ENCODE data around the gene TK2. TPM values are rescaled to one million over a fixed set of nuclear protein-coding genes. Genes with fewer than 3 reads are reported as not detected.
A peak's percentile ranks its signal among the peaks of the same experiment; 100 is the strongest.

Gene TK2
- polyA plus RNA-seq, 3 donors = 29.8 to 38.9 (median 32.4) TPM

- no peaks in the 10 kb centered on the region for H3K27me3 ChIP-seq (ENCODE audit: control insufficient read depth in 2 of 2, insufficient read depth in 2 of 2, low read length in 2 of 2)
- no peak overlapping the region for H3K27ac ChIP-seq (ENCODE audit: low read depth in 1 of 2, low read length in 2 of 2)
- no peak for TF ChIP-seq CTCF (IDR thresholded peaks at IDR 0.05)
- H3K79me2 ChIP-seq (ENCODE audit: insufficient read depth, low read length) = no peaks in the 10 kb centered on the region
- H3K9ac ChIP-seq (ENCODE audit: insufficient read depth, low read length, poor library complexity, severe bottlenecking) = no peak overlapping the region
- H3K4me1 ChIP-seq (ENCODE audit: control insufficient read depth in 1 of 2, insufficient read depth in 2 of 2, low read length in 2 of 2) = peaks cover 8% of the 10 kb centered on the region in 2 donors
- H2AFZ ChIP-seq (ENCODE audit: insufficient read depth, low read depth, low read length, poor library complexity, severe bottlenecking) = no peak overlapping the region
- H3K4me3 ChIP-seq (replicated peaks in 1 of 3; ENCODE audit: low read depth in 2 of 3, low read length in 3 of 3) = no peak overlapping the region
- peak in 2 of 3 donors; percentile 8 to 25 for DNase-seq
- WGBS (ENCODE audit: insufficient coverage) = 3% methylated on average over 3 of the region's 4 CpGs
- intact Hi-C loops (cut with micrococcal nuclease) = loop anchor here in 1 of 2 donors (5.0 kb wide), 2 partner anchors 78 to 113 kb away; partner anchors contain the start of genes CKLF and TK2
- H3K27ac Mint-ChIP-seq = no peak overlapping the region
- H3K4me3 Mint-ChIP-seq = no peak overlapping the region
- H3K36me3 ChIP-seq (replicated peaks in 1 of 2; ENCODE audit: control insufficient read depth in 1 of 2, insufficient read depth in 2 of 2, low read length in 2 of 2) = no peaks in the 10 kb centered on the region
- no peaks in the 10 kb centered on the region for H3K9me3 ChIP-seq (replicated peaks in 1 of 2; ENCODE audit: control insufficient read depth in 1 of 2, insufficient read depth in 1 of 2, low read length in 2 of 2)
- H4K20me1 ChIP-seq (ENCODE audit: insufficient read depth, low read length) = no peaks in the 10 kb centered on the region
- no peak overlapping the region for H3K4me2 ChIP-seq (replicated peaks; ENCODE audit: extremely low read depth, low read length, poor library complexity, severe bottlenecking)
- peaks cover 7 to 22% (median 13%) of the 10 kb centered on the region in 3 donors for H3K27me3 Mint-ChIP-seq (ENCODE audit: low read depth in 3 of 3)
- peaks cover 14% of the 10 kb centered on the region for H3K4me1 Mint-ChIP-seq
- H3K36me3 Mint-ChIP-seq = no peaks in the 10 kb centered on the region
- H3K9me3 Mint-ChIP-seq = peaks cover 0 to 2% (median 0%) of the 10 kb centered on the region in 7 donors
Observed at GRCh38 chr16:66474750-66475199, 75.1 kb downstream of the TK2 start.

- 85% methylated on average over 4 of the region's 4 CpGs for WGBS (ENCODE audit: insufficient coverage)
- intact Hi-C loops (cut with micrococcal nuclease) = no loop called here
Observed at GRCh38 chr16:66473654-66474519, 76.0 kb downstream of the TK2 start.

More at GRCh38 chr16:66473654-66474519, 76.0 kb downstream of the TK2 start:
- Mint-ChIP-seq H3K36me3 (no peaks in the 10 kb centered on the region), H3K9me3 (peaks cover 0 to 2% (median 0%) of the 10 kb centered on the region in 7 donors), H3K27me3 (ENCODE audit: low read depth in 3 of 3) (peaks cover 7 to 22% (median 13%) of the 10 kb centered on the region in 3 donors), H3K4me3 (no peak overlapping the region), H3K4me1 (peaks cover 12% of the 10 kb centered on the region), H3K27ac (peak overlapping the region in 1 of 7 donors; percentile 10)
- no peak for TF ChIP-seq CTCF (IDR thresholded peaks at IDR 0.05)
- Histone ChIP-seq H3K36me3 (replicated peaks in 1 of 2; ENCODE audit: control insufficient read depth in 1 of 2, insufficient read depth in 2 of 2, low read length in 2 of 2) (no peaks in the 10 kb centered on the region), H4K20me1 (ENCODE audit: insufficient read depth, low read length) (no peaks in the 10 kb centered on the region), H2AFZ (ENCODE audit: insufficient read depth, low read depth, low read length, poor library complexity, severe bottlenecking) (no peak overlapping the region), H3K9me3 (replicated peaks in 1 of 2; ENCODE audit: control insufficient read depth in 1 of 2, insufficient read depth in 1 of 2, low read length in 2 of 2) (no peaks in the 10 kb centered on the region), H3K79me2 (ENCODE audit: insufficient read depth, low read length) (no peaks in the 10 kb centered on the region), H3K27ac (ENCODE audit: low read depth in 1 of 2, low read length in 2 of 2) (no peak overlapping the region), H3K4me3 (replicated peaks in 1 of 3; ENCODE audit: low read depth in 2 of 3, low read length in 3 of 3) (no peak overlapping the region), H3K9ac (ENCODE audit: insufficient read depth, low read length, poor library complexity, severe bottlenecking) (no peak overlapping the region), H3K4me1 (ENCODE audit: control insufficient read depth in 1 of 2, insufficient read depth in 2 of 2, low read length in 2 of 2) (peaks cover 4 to 5% of the 10 kb centered on the region in 2 donors), H3K4me2 (replicated peaks; ENCODE audit: extremely low read depth, low read length, poor library complexity, severe bottlenecking) (no peak overlapping the region), H3K27me3 (ENCODE audit: control insufficient read depth in 2 of 2, insufficient read depth in 2 of 2, low read length in 2 of 2) (no peaks in the 10 kb centered on the region)
- no peak for DNase-seq

Measured in CD14-positive monocyte (primary cell).